NCI-H2107 (cell line): ENCODE measurements around the gene ZNF609.
A peak's percentile ranks its signal among the peaks of the same experiment; 100 is the strongest.
"Not testable (repeated sequence)": the region's sequence is repeated elsewhere in the genome, so short reads cannot be mapped to it uniquely, and the experiment has no call there.

Experiments used
- DNase-seq: peaks from one replicate; lab custom pipeline; 2025; lab: John Stamatoyannopoulos, UW

Gene ZNF609

DNA sequence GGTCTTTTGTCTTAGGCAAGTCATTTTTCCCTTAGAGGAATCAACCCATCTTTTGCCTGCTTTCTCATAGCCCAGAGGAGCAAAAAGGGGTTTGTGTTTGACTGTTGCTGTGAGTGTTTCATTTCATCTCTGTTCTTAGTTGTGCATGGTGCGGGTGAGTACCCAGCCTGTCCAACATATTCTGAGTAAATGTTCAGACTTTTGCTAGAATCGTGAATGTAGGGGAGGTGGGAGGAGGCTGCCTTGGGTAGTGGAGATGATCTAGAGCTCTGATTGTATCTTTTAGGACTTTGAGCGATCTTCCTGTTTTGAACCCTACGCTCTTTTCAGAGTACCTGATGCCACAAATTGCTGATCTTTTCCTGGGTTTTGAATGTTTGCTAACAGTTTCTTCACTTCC is 123.1 kb downstream of the ZNF609 start:
- no peak for DNase-seq

DNA sequence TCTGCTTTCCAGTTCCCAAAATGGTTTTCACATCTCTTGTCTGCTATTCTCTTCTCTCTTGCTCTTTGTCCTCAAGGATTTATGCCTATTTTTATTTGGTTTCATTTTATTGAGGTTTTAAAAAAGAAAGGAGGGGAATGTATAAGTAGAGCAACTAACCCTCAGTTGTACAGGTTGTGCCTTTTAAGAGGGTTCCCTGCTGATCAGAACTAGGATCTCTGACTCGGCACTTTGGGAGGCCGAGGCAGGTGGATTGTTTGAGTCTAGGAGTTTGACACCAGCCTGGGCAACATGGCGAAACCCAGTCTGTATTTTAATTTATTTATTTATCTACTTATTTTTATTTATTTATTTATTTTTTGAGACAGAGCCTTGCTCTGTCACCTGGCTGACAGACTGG is 123.6 kb downstream of the ZNF609 start:
- DNase-seq = no peak

DNA sequence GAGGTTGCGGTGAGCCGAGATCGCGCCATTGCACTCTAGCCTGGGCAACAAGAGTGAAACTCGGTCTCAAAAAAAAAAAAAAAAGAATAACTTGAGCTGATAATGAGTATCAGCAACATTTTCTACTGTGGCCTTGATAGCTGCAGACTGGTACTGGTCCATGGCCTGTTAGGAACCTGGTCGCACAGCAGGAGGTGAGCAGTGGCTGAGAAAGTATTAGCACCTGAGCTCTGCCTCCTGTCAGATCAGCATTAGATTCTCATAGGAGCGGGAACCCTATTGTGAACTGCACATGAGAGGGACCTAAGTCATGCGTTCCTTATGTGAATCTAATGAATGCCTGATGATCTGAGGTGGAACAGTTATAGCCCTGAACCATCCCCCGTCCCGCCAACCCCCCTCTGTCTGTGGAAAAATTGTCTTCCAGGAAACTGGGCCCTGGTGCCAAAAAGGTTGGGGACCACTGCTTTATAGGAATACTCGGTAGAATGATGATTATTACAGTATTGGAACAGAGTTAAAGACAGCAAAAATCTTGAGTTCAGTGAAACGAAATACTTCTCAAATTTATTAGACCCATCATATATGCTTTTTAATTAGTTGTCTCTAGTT is 126.0 kb downstream of the ZNF609 start:
- no peak for DNase-seq

DNA sequence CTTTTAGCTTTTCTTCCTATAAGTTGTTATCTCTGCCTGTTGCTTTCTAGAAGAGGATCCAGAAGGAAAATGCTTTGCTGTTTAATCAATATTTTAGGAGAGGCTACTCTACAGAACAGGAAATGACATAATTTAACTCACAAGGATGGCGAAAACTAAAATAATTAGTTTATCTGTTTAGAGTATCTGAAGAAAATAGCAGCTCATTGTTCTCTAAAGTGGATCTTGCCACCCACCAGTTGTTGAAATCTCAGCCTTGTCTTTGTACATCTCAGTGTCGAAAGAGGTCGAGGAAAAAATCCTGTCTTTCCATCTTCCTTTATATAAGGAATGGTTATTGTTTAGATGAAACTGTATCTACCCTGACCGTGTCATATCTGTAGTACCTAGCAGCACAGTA is 126.6 kb downstream of the ZNF609 start:
- no peak for DNase-seq

DNA sequence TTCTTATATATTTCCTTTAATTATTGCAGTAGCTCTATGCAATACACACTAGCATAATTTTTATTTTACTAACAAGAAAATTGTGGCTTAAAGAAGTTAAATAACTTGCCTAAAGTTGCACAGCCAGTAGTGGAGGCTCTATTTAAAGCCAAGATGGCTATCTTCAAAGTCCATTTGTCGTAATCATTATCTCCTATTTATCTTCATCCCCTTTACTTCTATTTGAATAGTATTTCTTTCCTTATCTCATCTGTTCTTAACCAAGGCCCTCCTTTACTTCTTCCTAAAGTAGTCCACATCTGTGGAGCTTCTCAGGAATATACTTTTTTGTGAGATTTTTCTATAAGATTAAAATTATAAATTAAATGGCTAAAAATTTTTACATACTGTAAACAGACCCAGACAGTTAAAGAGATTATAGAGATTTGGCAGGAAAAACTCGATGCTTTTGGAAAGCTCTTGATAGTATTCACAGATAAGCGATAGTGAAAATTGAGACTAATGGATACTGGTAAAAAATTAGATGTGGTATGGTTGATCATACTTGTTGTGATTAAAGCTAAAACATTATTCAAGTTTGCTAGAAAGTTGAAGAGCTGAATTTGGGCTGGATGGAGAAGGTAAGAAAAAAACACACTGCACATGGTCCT is 129.2 kb downstream of the ZNF609 start:
- no peak for DNase-seq

DNA sequence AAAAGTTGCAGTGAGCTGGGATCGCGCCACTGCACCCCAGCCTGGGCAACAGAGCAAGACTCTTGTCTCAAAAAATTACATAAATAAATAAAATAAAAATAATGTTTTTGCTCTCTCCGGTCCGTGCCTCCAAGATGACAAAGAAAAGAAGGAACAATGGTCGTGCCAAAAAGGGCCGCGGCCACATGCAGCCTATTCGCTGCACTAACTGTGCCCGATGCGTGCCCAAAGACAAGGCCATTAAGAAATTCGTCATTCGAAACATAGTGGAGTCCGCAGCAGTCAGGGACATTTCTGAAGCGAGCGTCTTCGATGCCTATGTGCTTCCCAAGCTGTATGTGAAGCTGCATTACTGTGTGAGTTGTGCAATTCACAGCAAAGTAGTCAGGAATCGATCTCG is 132.5 kb downstream of the ZNF609 start:
- not testable (repeated sequence) for DNase-seq

DNA sequence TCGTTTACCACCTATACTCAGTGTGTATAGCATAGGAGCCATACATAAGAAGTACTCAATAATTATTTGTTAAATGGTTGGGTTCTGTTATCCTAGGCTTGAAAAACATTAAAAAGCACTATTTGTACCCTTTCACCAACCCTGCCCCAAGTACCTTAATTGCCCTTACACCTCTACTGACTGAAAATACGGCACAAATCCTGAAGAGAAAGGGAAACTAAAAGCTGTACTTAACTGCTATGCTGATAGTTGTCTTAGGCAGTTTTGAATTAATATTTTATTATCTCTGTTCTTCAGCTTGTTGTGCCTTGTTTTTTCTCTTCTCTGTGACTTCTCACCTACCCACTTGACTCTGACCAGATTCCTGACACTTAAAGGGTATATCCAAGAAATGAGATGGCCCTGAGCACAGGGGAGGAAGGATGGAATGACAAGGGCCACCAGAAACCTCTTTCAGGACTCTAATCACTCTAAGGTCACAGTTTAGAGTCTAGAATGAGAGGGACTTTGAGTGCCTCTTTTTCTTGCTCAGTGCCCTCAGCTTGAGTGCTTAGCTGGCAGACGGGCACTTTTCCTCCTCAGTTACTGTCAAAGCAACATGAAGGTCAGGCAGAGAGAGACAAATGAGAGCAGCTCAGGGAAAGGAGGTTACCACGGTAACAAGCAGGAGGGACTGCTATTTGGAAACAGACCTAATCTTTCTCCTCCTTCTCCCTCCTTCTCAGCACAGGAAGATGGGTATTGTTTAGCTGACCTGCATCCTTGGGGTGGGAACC is 136.5 kb downstream of the ZNF609 start:
- peak; percentile 37 for DNase-seq

DNA sequence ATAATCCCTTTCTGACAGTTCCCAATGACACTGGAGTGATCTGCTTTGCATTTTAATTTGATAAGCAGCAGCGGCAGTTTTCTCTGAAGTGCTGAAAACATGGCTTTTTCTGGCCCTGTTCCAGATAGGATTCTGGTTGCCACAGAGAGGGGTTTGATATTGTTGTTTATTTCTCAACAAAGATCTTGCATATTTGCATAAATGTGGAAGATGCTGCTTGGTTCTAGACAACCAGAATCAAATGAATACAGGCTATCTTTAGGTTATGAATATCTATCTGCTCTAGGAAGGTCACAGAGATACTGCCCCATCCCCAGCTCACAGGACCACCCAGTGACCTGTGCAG is 137.1 kb downstream of the ZNF609 start:
- DNase-seq = no peak

DNA sequence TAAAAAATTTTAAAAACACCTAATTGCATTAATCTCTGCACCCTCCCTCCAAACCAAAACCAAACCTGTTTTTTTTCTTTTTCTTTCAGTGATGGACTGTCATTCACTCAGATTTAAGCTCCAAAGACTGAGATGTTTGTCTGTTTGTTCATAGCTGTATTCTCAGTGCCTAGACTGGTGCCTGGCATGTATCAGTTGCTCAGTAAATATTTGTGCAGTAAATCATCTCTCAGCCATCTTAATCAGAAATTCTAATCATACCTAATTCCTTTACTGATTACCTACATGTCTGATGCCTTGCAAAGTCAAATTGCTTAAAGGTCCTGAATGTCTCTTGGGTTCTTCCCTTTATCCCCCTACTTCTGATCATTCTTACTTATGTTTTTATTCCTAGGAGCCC is 138.8 kb downstream of the ZNF609 start:
- DNase-seq = no peak

DNA sequence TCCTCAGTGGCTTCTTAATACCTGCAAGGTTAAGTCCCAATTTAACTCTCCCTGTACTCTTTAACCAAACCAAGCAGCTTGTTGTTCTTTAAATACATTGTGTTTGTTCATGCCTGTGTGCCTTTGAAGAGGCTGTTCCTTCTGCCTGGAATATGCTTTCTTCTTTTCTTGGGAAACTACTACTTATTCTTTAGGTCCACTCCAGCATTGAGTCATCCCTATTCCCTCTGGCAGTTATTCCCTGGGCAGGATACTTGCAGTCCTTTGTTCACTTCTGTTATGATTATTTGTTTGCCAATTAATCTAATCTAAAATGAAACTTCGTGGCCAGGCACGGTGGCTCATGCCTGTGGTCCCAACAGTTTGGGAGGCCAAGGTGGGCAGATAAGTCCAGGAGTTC is 139.3 kb downstream of the ZNF609 start:
- no peak for DNase-seq

DNA sequence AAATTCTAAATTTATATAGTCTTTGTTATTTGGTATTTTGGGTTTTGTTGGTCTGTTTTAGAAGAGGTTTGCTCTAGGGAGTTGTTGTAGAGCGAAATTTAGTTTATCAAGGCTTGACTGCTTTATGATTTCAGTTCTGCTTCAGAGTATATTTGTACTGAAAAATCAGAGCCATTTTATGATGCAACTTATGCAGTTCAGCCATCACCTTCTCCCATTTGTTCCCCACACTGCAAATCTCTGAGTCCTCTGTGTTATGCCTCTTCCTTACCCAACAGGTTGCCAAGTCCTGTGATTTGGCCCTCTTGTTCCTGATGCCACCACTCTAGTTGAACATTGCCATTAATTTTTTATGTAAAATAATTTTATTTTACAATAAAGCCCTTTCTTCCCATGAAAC is 140.4 kb downstream of the ZNF609 start:
- no peak for DNase-seq

DNA sequence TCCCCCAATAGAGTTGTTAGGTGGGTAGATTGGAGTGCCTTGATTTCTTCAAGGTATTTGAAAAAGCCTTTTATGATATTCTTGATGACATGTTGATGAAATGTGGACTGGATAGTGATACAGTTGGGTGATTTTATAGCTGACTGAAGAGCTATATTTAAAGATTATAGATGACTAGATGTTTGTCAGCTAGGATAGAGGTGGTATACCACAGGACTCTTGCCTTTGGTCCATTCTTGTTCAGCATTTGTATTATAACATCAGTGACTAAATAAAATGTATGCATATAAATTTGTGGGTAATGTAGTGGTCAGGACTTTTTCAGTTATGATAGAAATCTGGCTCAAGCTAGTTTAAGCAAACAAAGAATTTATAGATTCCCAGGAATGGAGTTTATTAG is 143.9 kb downstream of the ZNF609 start:
- no peak for DNase-seq

DNA sequence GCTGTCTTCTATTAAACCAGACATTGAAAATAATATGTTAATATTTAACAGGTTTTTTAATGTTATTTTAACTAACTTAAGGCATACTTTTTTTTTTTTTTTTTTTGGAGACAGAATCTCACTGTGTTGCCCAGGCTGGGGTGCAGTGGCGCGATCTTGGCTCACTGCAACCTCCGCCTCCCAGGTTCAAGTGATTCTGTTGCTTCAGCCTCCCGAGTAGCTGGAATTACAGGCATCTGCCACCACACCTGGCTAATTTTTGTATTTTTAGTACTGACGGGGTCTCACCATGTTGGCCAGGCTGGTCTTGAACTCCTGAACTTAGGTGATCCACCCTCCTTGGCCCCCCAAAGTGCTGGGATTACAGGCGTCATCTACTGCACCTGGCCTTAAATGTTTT is 147.0 kb downstream of the ZNF609 start:
- not testable (repeated sequence) for DNase-seq

DNA sequence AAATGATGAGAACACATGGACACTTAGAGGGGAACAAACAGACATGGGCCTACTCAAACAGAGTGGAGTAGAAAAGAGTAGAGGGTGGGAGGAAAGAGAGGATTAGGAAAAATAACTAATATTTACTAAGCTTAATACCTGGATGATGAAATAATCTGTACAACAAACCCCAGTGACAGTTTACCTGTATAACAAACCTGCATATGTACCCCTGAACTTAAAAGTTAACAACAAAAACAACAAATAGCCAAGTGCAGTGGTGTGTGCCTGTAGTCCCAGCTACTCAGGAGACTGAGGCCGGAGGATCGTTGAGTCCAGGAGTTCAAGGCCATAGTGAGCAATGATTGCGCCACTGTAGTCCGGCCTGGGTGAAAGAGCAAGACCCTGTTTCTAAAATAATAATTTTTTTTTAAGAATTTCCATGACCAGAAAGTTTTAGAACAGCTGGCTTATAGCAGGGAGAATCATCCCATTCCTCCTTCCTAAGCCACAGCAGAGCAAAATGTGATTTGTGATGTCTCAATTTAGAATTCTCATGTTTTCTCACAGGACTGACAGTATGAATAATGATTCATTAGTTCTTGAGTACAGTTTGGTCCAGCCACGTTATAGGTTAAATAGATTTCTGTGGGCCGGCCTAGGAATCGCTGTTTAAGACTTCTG is 150.0 kb downstream of the ZNF609 start:
- no peak for DNase-seq

DNA sequence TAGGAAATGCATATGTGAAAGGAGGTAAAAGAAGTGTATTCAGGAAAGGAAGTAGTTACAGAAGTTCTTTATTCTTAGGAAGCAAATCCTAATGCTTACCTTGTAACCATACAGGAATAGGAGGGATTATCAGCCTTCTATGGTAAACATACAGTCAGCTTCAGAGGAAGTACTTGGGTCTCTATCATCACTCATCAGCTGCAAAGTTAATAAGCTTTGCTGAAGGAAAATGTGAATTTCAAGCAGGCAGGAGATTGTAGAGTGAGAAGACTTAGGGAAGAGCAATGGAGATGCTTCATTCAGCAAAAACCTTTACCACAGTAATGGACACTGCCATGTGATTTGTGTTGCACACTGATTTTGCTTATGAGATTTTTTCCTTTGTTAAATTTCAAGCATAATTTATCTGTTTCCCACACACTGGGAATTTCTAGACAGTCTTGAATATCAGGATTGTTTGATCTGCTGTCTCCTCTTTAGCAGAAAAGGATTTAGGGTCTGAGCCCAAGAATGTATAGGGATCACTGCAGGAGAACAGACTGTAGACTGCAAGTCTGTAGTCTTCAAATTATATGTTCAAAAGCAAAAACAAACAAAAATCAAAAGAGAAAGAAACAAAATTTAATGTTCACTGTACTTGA is 150.8 kb downstream of the ZNF609 start:
- DNase-seq = no peak

DNA sequence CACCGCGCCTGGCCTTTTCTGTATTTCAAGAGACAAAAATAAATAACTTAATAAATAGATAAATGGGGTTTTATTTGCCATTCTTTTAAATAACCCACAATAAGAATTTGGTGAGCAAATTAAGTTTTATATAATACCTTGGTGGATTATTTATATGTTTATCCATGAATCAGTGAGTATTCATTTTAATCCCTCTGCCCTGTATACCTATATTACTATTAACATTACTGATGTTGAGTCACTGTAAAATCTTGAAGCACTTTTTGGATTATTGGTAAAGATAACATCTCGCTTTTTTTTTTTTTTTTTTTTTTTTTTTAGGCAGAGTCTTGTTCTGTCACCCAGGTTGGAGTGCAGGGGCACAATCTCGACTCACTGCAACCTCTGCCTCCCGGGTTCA is 154.1 kb downstream of the ZNF609 start:
- DNase-seq = no peak

DNA sequence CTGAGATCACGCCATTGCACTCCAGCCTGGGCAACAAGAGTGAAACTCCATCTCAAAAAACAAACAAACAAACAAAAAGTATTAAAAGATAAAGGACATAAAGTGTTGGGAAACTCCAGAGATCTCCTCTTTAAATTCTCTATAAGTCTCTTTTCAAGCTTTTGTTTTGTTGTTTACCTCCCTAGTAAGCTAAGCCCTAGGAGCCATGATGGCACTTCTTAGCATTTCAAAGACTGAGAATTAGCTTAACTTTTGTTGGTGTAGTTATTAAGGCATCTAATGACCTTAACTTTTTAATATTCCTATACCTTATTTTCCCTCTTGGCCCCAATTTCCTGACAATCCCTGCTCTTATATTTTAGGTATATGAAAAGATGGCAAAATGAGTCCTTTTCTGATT is 157.3 kb downstream of the ZNF609 start:
- DNase-seq = no peak

DNA sequence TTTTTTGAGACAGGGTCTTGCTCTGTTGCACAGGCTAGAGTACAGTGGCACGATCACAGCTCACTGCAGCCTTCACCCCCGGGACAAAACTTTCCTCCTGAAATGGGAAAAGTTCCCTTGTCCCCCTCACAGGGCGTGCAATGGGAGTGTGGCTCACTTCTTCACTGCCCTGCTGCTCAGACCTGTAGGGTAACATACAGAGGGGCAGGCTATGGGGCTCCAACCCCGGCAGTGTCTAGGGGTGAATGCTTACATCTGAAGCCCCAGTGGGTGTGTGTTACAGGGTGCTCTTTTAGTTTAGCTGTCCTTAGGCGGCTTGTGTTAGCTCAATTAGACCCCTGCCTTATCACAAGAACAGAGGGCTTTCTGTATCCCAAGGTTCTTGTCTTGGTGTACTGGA is 157.8 kb downstream of the ZNF609 start:
- no peak for DNase-seq

DNA sequence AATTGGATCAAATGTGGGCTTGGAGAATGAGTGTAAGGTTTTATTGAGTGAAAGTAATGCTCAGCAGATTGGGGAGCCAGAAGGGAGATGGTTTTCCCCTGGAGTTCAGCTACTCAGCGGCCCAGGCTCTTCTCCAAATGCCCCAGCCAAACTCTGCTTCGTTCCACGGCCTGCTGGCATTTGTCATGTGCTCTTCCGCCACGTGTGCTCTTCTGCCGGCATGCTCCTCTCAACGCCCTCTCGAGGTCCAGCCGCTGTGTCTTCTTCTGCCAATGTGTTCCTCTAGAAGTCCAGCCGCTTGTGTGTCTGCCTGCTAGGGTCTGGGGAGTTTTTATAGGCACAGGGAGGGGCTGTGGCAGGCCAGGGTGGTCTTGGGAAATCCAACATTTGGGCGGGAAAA is 158.2 kb downstream of the ZNF609 start:
- DNase-seq = no peak

DNA sequence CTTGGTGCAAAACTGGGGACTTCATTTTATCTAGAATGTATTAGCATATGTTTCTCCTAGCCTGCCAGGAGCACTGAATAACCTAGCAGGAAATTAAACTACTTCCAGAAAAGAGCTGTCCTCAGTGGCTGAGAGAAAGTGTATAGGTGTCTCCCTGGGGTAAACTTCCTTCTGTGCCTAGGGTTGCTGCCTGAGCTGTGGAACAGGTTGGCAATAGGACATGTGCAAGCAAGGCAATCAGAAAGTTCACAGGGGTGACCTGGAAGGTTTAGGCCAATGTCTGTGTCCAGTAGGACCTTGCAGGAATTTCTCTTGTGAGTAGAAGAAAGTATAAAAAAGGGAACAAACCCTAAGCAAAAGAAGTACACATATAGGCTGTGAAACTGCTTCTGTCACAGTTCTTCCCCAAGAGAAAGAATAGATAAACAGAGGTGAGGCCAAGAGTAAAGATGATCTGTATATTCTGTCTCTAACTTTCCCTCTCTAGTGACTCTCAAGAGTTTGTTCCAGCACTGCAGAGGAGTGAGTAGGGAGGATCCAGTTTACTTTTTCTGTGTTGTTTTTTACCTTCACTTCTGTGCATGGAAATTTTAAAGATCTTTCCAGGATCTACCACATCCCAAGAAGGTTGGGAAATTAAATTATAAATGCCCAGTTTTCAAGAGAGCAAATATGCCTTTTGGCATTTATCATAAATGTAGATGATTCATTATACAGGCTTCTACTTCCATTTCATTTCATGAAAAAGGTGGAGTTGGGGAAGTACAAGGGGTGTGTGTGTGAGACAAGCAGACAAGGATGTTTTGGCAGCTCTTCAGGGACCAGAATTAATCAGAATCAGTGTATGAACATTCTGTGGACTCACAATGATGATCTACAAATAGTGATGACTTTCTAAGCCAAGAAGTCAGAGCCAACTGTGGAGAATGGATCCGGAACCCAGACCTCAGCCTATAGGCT is 159.8 kb downstream of the ZNF609 start:
- DNase-seq = no peak

DNA sequence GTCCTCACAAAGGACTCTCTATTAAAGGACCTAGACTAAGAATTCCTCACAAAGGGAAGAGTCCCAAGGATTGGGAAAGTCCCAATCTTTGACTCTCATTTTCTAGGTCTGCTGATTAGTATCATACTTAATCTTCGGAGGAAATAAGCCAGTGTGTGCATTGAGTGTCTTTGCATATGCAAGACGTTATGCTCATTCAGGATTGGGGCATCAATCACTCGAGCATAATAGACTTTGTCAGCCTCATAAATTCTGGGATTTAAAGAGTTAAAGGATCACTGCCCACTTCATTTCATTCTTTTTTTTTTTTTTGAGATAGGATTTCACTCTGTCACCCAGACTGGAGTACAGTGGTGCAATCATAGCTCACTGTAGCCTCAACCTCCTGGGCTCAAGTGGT is 160.7 kb downstream of the ZNF609 start:
- DNase-seq = no peak
